Epithelial cell of esophagus (primary cell): ENCODE results near the gene RAB11FIP3.

Experiments used
- DNase-seq: peaks from one replicate; pipeline ENCODE4 v3.0.0; 2010; ENCODE audit warnings: low read depth
- H3K4me3 ChIP-seq: 2 replicates; pipeline ENCODE4 v1.5.1; 2011; ENCODE audit warnings: mild to moderate bottlenecking, low read length, control low read depth
- CTCF ChIP-seq: IDR thresholded peaks from 2 replicates; pipeline ENCODE4 v1.5.1; 2011; ENCODE audit warnings: low read depth, mild to moderate bottlenecking, low read length, control low read depth, inconsistent platforms; ENCODE audit not compliant: insufficient read depth; ENCODE audit errors: missing control alignments

RAB11FIP3 gene

GRCh38 chr16:543301-544164 is 118.1 kb downstream of the RAB11FIP3 start:
- TF ChIP-seq CTCF = no peak
- no peak overlapping the region for H3K4me3 ChIP-seq
- DNase-seq = no peak

- DNase-seq = no peak
- H3K4me3 ChIP-seq = no peak overlapping the region
- TF ChIP-seq CTCF = no peak
Measured at GRCh38 chr16:544517-544916, 119.1 kb downstream of the RAB11FIP3 start.

GRCh38 chr16:546909-547770 is 121.7 kb downstream of the RAB11FIP3 start:
- peak; percentile 61 for DNase-seq
- no peak overlapping the region for H3K4me3 ChIP-seq
- TF ChIP-seq CTCF = peak; percentile 60

GRCh38 chr16:548586-548985 is 123.1 kb downstream of the RAB11FIP3 start:
- DNase-seq = no peak
- TF ChIP-seq CTCF = no peak
- H3K4me3 ChIP-seq = no peak overlapping the region

- H3K4me3 ChIP-seq = no peak overlapping the region
- DNase-seq = no peak
- peak; percentile 5 for TF ChIP-seq CTCF
Measured at GRCh38 chr16:549544-550263, 124.3 kb downstream of the RAB11FIP3 start.

GRCh38 chr16:551210-551609 is 125.8 kb downstream of the RAB11FIP3 start:
- DNase-seq = no peak
- no peak overlapping the region for H3K4me3 ChIP-seq
- no peak for TF ChIP-seq CTCF
